GM23338 (cell line): ENCODE data around the gene NKAPD1. TPM values are rescaled to one million over a fixed set of nuclear protein-coding genes. Genes with fewer than 3 reads are reported as not detected.
"Not testable (repeated sequence)": the region's sequence is repeated elsewhere in the genome, so short reads cannot be mapped to it uniquely, and the experiment has no call there.

Source experiments
- ATAC-seq: fragments of 200-7000 bp; cut with Tn5 transposase; 3 replicates; pipeline ENCODE4 v1.9.1; 2020
- DNase-seq: peaks from one replicate; pipeline ENCODE4 v3.0.0-alpha.2; 2015; ENCODE audit warnings: low spot score
- H2AFZ ChIP-seq: fragments of 200-600 bp; sonication (generic); 2 replicates; pipeline ENCODE4 v1.8.0; 2016; ENCODE audit warnings: antibody characterized with exemption, mild to moderate bottlenecking, moderate library complexity
- H3F3A ChIP-seq: fragments of 200-600 bp; sonication (generic); replicated peaks from 2 replicates; pipeline ENCODE4 v1.8.0; 2017; ENCODE audit warnings: antibody characterized with exemption, mixed run types, low read depth
- H3K27ac ChIP-seq: fragments of 200-600 bp; sonication (generic); 2 replicates; pipeline ENCODE4 v1.6.1; 2016; ENCODE audit warnings: low read depth
- H3K27me3 ChIP-seq: fragments of 200-600 bp; sonication (generic); 2 replicates; pipeline ENCODE4 v1.8.0; 2016; ENCODE audit warnings: mild to moderate bottlenecking, mixed run types, moderate library complexity; ENCODE audit not compliant: insufficient read depth
- H3K36me3 ChIP-seq: fragments of 200-600 bp; sonication (generic); 2 replicates; pipeline ENCODE4 v1.8.0; 2016; ENCODE audit warnings: mild to moderate bottlenecking; ENCODE audit not compliant: insufficient read depth
- H3K4me1 ChIP-seq: fragments of 200-600 bp; sonication (generic); 2 replicates; pipeline ENCODE4 v1.8.0; 2016; ENCODE audit warnings: mild to moderate bottlenecking, moderate library complexity; ENCODE audit not compliant: insufficient read depth
- H3K4me2 ChIP-seq: fragments of 200-600 bp; sonication (generic); 2 replicates; pipeline ENCODE4 v1.7.1; 2017; ENCODE audit warnings: mixed run types
- H3K4me3 ChIP-seq: fragments of 200-600 bp; sonication (generic); 2 replicates; pipeline ENCODE4 v1.6.1; 2016; ENCODE audit warnings: mixed run types
- H3K79me2 ChIP-seq: fragments of 200-600 bp; sonication (generic); replicated peaks from 2 replicates; pipeline ENCODE4 v1.8.0; 2017; ENCODE audit warnings: mild to moderate bottlenecking; ENCODE audit not compliant: insufficient read depth
- H3K9me2 ChIP-seq: fragments of 200-600 bp; sonication (generic); 2 replicates; pipeline ENCODE4 v1.8.0; 2017; ENCODE audit not compliant: insufficient read depth
- H4K20me1 ChIP-seq: fragments of 200-600 bp; sonication (generic); replicated peaks from 2 replicates; pipeline ENCODE4 v1.8.0; 2017; ENCODE audit warnings: mild to moderate bottlenecking; ENCODE audit not compliant: insufficient read depth
- H3K27ac Mint-ChIP-seq: 2 replicates; pipeline ENCODE4 v1.8.0; 2020; ENCODE audit warnings: inconsistent platforms, mild to moderate bottlenecking, moderate library complexity, mixed read lengths
- H3K27me3 Mint-ChIP-seq: 3 replicates; pipeline ENCODE4 v1.8.0; 2022; ENCODE audit warnings: low read depth, mild to moderate bottlenecking, moderate library complexity, mixed read lengths, inconsistent platforms; ENCODE audit not compliant: insufficient read depth, poor library complexity
- H3K36me3 Mint-ChIP-seq: 3 replicates; pipeline ENCODE4 v1.8.0; 2021; ENCODE audit warnings: low read depth, mild to moderate bottlenecking, inconsistent platforms, moderate library complexity, mixed read lengths
- H3K4me1 Mint-ChIP-seq: 3 replicates; pipeline ENCODE4 v1.8.0; 2020; ENCODE audit warnings: mild to moderate bottlenecking, inconsistent platforms, mixed read lengths
- H3K4me3 Mint-ChIP-seq: 3 replicates; pipeline ENCODE4 v1.8.0; 2021; ENCODE audit warnings: moderate library complexity, mild to moderate bottlenecking, inconsistent platforms, mixed read lengths
- H3K9me3 Mint-ChIP-seq: 3 replicates; pipeline ENCODE4 v1.8.0; 2020; ENCODE audit warnings: moderate library complexity, mild to moderate bottlenecking, inconsistent platforms, mixed read lengths
- CREB1 ChIP-seq: fragments of 250-450 bp; sonication (Bioruptor Pico); IDR thresholded peaks from 2 replicates; pipeline ENCODE4 v1.5.0; 2020; ENCODE audit warnings: low read depth, mild to moderate bottlenecking, moderate library complexity
- ETS1 ChIP-seq: IDR thresholded peaks from 2 replicates; pipeline ENCODE4 v1.6.1; 2016; ENCODE audit warnings: antibody characterized with exemption
- ZNF462 ChIP-seq: fragments of 250-450 bp; sonication (Bioruptor Pico); IDR thresholded peaks from 2 replicates; pipeline ENCODE4 v1.5.0; 2020; ENCODE audit warnings: mild to moderate bottlenecking, moderate library complexity
- polyA plus RNA-seq: library from polyadenylated mRNA; unstranded; fragments of >200 nt; fragmentation: Nextera tagmentation; extraction: Ambion mirVana; gene quantifications from 2 replicates; pipeline ENCODE4 v1.2.1, GENCODE V29; 2016
- total RNA-seq: library from RNA; depleted of rRNA; stranded (reverse); fragments of >200 nt; shearing (Covaris generic); gene quantifications from 2 replicates; pipeline ENCODE4 v1.2.3, GENCODE V29; 2014

NKAPD1 gene
- total and polyA plus RNA-seq, 2 experiments from 2014 or later, result 14.6 to 40.6 TPM

GRCh38 chr11:112042961-112043304 is 31.2 kb upstream of the NKAPD1 start (continued):
- no peak for TF ChIP-seq ZNF462
- TF ChIP-seq ETS1, result no peak

- Histone ChIP-seq H3K4me2 (no peak overlapping the region), H3K27ac (no peak overlapping the region), H2AFZ (no peak overlapping the region), H4K20me1 (peaks cover 22% of the 10 kb centered on the region), H3K4me1 (no peaks in the 10 kb centered on the region), H3K9me2 (no peaks in the 10 kb centered on the region), H3F3A (no peaks in the 10 kb centered on the region), H3K79me2 (peaks cover 44% of the 10 kb centered on the region), H3K4me3 (no peak overlapping the region), H3K27me3 (no peaks in the 10 kb centered on the region), H3K36me3 (peaks cover 58% of the 10 kb centered on the region)
- H3K9me3 Mint-ChIP-seq, result no peaks in the 10 kb centered on the region
- H3K4me1 Mint-ChIP-seq, result no peaks in the 10 kb centered on the region
- H3K36me3 Mint-ChIP-seq, result peaks cover 76% of the 10 kb centered on the region
- ATAC-seq, result no peak
- H3K4me3 Mint-ChIP-seq, result no peak overlapping the region
- H3K27ac Mint-ChIP-seq, result no peak overlapping the region
- H3K27me3 Mint-ChIP-seq, result no peaks in the 10 kb centered on the region
- no peak for DNase-seq
- no peak for TF ChIP-seq CREB1 (CRISPR knock-in tag)
Measured at GRCh38 chr11:112044961-112045360, 29.1 kb upstream of the NKAPD1 start.

- peaks cover 85% of the 10 kb centered on the region for H3K36me3 Mint-ChIP-seq
- not testable (repeated sequence) for H3K4me1 ChIP-seq, H3K27me3 Mint-ChIP-seq, H3K9me3 Mint-ChIP-seq, DNase-seq, H2AFZ ChIP-seq, H3K4me3 ChIP-seq, H3F3A ChIP-seq, H3K4me2 ChIP-seq, H3K27ac Mint-ChIP-seq, H3K27me3 ChIP-seq, H3K4me1 Mint-ChIP-seq, H3K9me2 ChIP-seq, H3K4me3 Mint-ChIP-seq, ATAC-seq, H3K27ac ChIP-seq
- Histone ChIP-seq H3K36me3 (peaks cover 58% of the 10 kb centered on the region), H4K20me1 (peaks cover 22% of the 10 kb centered on the region; the same call in 1 of the 2 replicates), H3K79me2 (peaks cover 40% of the 10 kb centered on the region)
Measured at GRCh38 chr11:112046647-112047046, 27.5 kb upstream of the NKAPD1 start.

- not testable (repeated sequence) for H3K27me3 Mint-ChIP-seq, ATAC-seq, H3K4me3 ChIP-seq, DNase-seq, H2AFZ ChIP-seq, H3K4me2 ChIP-seq, H3K27me3 ChIP-seq, H3K4me1 Mint-ChIP-seq, H3K4me3 Mint-ChIP-seq, H3K27ac Mint-ChIP-seq, H3K4me1 ChIP-seq, H3K27ac ChIP-seq, H3K9me2 ChIP-seq, H3K9me3 Mint-ChIP-seq, H3F3A ChIP-seq
- peaks cover 31% of the 10 kb centered on the region for H3K79me2 ChIP-seq
- peaks cover 65% of the 10 kb centered on the region for H3K36me3 ChIP-seq
- 0 out of 2 replicates have a peak, but pooled peaks cover 20% of the 10 kb centered on the region for H4K20me1 ChIP-seq
- peaks cover 90% of the 10 kb centered on the region for H3K36me3 Mint-ChIP-seq
Measured at GRCh38 chr11:112048256-112048655, 25.8 kb upstream of the NKAPD1 start.
